ENCODE measurements around the gene C19orf25. TPM values are rescaled to one million over a fixed set of nuclear protein-coding genes. Genes with fewer than 3 reads are reported as not detected.
A peak's percentile ranks its signal among the peaks of the same experiment; 100 is the strongest.

Gene C19orf25
- total and polyA plus RNA-seq, 10 of the 15 experiments (the other 5 are each of a cell fraction or from before 2014, with no cell fraction given) = 1.2 to 67.0 (median 25.6) TPM

GRCh38 chr19:1512671-1513498 lies 33.9 kb upstream of the C19orf25 start, which contains the start of gene ADAMTSL5 (continued):
- TF ChIP-seq NR2C2 (IDR thresholded peaks at IDR 0.05; ENCODE audit: borderline replicate concordance, control insufficient read depth, insufficient read length, low read depth) (no peak), YBX1 (IDR thresholded peaks at IDR 0.05) (no peak), CBX3 (IDR thresholded peaks at IDR 0.05; ENCODE audit: borderline replicate concordance, low read depth) (no peak), TBL1XR1 (IDR thresholded peaks at IDR 0.05; ENCODE audit: low read depth, low read length) (no peak), RBBP5 (conservative IDR thresholded peaks at IDR 0.05) (no peak), RAD21 (IDR thresholded peaks at IDR 0.05; ENCODE audit: insufficient read depth, low read depth, low read length) (0 out of 2 replicates have a peak, but pooled peaks have one; percentile 24), YY1 (IDR thresholded peaks at IDR 0.05; ENCODE audit: low read depth, low read length) (no peak), SPI1 (IDR thresholded peaks at IDR 0.05; ENCODE audit: borderline replicate concordance, insufficient read depth, low read depth, low read length) (no peak), ZNF592 (IDR thresholded peaks at IDR 0.05) (no peak), ZNF687 (IDR thresholded peaks at IDR 0.05) (no peak), CEBPB (IDR thresholded peaks at IDR 0.05; ENCODE audit: borderline replicate concordance in 1 of 2, low read depth in 2 of 2, low read length in 2 of 2) (no peak), ZNF622 (IDR thresholded peaks at IDR 0.05) (no peak), BHLHE40 (IDR thresholded peaks at IDR 0.05; ENCODE audit: borderline replicate concordance in 1 of 2, low read depth in 2 of 2, low read length in 1 of 2) (peak in 1 of 2 experiments; percentile 25; a peak in 1 of 4 replicates), FOXM1 (IDR thresholded peaks at IDR 0.05; ENCODE audit: low read depth, low read length) (no peak), HDAC2 (IDR thresholded peaks at IDR 0.05) (no peak), SP1 (IDR thresholded peaks at IDR 0.05; ENCODE audit: low read depth, low read length) (no peak), CBFB (IDR thresholded peaks at IDR 0.05; ENCODE audit: low read depth) (no peak), IKZF1 (conservative IDR thresholded peaks at IDR 0.05) (peak; percentile 42; the same call in 1 of the 2 replicates), MAX (IDR thresholded peaks at IDR 0.05; ENCODE audit: low read depth, low read length) (no peak), GATAD2B (conservative IDR thresholded peaks at IDR 0.05; ENCODE audit: low read depth) (peak; percentile 74; the same call in 1 of the 2 replicates), NR2F1 (conservative IDR thresholded peaks at IDR 0.05) (peak; percentile 81)

Data from GM12878 (cell line).